NCI-H2029 treated with DMSO at 0.1 percent for 48 hours (cell line): Measurements from ENCODE around the gene MS4A5.
"Not testable (repeated sequence)": the region's sequence is repeated elsewhere in the genome, so short reads cannot be mapped to it uniquely, and the experiment has no call there.

Source experiments
- DNase-seq: peaks from one replicate; lab custom pipeline; 2025; lab: John Stamatoyannopoulos, UW

MS4A5 gene, protein sequence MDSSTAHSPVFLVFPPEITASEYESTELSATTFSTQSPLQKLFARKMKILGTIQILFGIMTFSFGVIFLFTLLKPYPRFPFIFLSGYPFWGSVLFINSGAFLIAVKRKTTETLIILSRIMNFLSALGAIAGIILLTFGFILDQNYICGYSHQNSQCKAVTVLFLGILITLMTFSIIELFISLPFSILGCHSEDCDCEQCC

DNA sequence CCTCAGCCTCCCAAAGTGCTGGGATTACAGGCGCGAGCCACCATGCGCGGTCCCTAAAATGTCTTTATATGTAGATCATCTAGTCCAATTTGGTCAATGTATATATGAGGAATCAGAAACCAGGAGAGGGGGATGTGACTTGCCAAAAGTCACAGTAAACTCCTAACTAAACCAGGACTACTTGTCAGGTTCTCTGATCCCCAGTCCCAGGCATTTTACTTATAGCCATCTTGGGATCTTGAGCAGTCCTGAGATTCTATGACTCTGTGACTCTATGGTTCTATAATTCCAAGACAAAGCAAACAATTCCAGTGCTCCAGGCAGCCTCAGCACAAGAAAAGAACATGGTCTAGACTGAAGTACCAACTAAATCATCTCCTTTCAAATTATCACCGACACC lies at the start of gene MS4A5:
MS4A5 (plus strand) TSS at position 301 of the 400 bp plus-strand sequence. CDS start 103 bp downstream, outside the sequence.
- no peak for DNase-seq

DNA sequence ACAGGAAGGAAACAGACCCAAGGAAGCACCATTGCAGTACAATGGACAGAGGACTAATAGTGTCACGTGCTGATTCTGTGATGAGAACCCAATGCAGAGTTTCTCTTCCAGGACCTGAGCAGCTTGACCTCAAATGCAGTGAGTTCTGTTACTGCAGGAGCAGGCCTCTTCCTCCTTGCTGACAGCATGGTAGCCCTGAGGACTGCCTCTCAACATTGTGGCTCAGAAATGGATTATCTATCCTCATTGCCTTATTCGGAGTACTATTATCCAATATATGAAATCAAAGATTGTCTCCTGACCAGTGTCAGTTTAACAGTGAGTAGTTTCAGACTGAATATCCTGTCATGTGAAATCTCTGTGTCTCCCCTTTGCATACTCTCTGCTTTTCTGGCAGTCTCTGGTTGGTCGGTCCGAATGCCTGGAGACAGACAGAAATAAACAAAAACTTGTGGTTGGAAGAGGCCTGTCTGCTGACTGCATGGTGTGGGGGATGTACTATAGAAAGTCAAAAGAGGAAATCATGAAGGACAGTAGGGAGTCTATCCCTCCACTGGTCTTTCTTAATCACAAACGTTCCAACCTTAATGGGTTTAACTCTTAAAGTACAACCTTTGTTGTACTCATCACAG lies 40.0 kb upstream of the MS4A5 start:
- DNase-seq: no peak

DNA sequence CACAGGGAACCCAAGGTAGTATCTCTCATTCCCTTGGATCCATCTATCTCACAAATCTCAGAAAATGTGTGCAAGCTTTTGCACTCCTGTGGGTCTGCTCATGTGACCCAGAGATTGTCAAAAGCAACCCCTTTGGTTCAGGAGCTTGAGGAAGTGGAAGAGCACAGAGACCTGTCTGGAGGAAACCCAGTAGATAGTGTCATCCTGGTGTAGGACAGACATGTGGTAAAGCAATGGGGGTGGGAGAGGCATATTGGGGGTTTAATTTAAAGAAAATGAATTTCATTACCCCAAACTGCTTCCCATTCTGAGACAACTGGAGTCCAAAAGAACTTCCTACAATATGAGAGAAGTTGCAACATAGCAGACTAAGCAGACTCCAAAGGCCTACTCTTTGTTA lies 39.0 kb upstream of the MS4A5 start:
- no peak for DNase-seq

DNA sequence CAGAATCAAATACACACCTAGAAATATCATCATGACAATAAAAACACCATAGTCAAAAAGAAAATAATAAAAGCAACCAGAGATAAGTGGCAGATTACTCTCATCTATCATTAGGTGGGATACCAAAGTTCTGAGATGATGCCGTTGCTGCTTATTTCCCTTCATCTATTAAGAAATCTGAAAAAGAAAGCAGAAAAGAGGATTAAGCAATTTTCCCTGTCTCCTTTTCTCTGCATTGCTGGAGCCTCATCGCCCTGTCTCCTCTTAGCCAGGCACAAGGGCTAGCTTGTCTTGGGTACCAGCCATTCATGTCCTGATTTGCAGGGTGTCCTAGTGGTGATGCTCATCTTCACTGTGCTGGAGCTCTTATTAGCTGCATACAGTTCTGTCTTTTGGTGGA lies 37.0 kb upstream of the MS4A5 start:
- no peak for DNase-seq

DNA sequence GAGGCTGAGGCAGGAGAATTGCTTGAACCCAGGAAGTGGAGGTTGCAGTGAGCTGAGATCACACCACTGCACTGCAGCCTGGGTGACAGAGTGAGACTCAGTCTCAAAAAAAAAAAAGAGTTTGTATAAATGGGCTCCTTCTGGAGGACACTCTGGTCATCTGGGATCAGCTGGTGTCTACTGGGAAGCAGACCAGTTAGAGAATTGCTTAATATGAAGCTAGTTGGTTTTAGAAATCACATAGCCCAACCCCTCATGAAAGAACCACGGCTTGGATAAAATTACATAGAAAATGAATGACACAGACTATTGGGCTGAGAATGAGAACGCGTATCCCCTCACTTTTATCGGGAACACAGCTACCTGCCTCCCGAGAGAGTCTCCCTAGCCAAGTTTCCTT lies 36.4 kb upstream of the MS4A5 start:
- no peak for DNase-seq

DNA sequence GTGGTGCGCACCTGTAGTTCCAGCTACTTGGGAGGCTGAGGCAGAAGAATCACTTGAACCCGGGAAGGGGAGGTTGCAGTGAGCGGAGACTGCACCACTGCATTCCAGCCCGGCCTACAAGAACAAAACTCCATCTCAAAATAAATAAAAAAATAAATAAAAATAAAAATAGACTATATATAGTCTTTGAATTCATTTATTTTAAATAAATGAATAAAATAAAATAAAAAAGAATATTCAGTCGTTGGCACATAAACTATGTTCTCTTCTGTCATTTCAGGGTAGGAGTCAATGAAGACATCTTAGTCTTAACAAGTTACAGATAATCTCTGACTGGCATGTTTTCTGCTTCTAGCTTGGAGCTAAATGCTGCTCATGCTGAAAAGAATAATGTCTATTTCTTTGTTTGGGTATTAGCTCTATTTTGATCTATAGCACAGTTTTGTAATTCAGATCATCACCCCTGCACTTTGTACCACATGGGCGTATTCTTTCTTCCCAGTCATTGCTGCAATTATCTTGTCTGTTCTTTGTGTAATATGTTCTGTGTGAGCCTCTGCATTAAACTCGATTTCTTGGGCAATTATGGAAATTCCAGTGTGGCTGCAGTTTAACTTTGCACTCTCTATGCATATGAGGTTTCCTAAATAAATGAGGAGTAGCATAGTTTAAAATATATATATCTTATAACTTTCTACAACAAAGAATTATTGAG lies 34.5 kb upstream of the MS4A5 start:
- no peak for DNase-seq

DNA sequence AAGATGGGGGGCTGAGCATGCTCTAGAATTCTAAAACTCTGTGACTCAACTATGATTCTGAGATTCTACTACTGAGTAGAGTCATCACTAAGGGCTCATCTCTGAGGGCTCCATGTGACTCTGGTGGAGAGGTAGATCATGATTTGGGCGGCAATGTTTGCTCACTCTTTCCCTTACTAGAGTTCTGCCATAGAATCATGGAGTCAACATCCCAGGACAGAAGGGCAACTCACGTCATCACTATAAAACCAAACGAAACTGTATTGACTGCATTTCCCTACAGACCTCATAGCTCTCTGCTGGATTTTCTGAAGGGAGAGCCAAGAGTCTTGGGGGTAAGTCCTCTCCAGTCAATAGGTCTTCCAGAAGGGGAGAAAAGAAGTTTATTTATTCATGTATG lies 33.0 kb upstream of the MS4A5 start, which contains the start of gene MS4A14:
MS4A14 (plus strand) TSS at position 78 of the 400 bp plus-strand sequence; CDS start at position 198, 120 bp downstream.
- DNase-seq: no peak

DNA sequence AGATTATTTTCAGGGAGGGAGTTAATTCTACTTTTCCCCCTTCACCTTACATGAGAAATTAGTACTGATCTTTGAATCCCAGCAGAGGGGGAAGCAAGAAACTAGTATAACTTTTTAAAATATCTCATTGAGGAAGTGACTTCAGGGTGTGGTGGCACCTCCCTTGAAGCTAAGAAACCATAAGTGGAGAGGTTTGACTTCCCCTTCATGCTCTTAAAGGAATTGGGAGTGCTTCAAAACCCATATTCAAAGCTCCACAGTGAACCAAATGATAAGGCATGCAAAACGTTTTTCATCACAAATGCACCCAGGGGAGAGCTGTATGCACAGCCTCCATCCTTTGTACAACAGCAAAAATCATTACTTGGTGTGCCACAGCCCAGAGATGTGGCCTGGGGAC lies 32.6 kb upstream of the MS4A5 start:
- DNase-seq: no peak

DNA sequence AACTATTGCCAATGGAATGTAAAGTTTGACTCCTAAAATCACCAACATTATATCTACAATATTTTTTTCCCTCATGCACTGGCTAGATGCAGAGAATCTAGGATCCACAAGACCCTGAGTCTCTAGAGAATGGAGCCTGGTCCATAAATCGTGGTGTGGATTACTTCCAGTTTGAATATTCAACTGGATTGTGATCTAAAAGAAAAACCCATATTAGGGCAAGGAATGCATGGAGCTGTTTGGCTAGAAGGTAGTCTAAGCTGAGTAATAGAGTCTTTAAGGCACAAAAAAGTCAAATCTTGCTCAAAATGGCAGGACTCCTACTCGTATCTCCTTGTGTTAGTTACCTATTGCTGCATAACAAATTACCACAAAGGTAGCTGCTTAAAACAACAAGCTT lies 9.4 kb upstream of the MS4A5 start:
- DNase-seq: no peak

DNA sequence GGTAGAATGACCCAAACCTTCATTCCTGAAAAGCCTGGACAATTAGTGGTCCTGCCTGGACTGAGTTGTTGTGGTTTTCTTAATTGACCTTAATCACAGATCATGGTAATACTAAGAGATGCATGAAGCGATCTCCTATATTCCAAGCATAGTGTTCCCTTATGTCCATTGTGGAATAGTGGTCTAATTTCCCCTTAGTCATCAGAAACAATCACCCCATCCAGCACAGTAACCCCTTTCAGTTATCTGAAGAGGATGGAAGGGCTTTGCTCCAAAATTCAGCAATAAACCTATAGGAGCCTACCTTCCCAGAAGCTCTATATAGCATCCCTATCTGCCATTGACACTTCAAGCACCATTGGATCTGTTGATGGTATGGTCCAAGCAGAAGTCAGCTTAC lies 6.8 kb upstream of the MS4A5 start:
- no peak for DNase-seq

DNA sequence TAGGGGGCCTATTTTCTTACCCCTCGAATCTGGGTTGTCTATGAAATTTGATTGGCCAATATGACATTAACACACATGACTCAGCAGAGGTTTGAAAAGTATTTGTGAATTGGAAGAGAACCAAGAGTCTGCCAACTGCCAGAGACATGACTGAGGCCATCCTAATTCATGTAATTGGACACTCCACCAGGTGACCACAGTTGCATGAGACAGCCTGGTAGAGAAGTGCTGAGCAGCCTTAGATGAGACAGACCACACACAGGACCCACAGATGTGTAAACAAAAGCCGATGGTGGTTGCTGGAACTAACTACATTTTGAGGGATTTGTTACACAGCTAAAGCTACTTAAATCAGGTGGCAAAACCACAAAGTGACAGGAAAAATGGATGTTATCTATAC lies 855 bp upstream of the MS4A5 start:
- DNase-seq: peak; percentile 32

DNA sequence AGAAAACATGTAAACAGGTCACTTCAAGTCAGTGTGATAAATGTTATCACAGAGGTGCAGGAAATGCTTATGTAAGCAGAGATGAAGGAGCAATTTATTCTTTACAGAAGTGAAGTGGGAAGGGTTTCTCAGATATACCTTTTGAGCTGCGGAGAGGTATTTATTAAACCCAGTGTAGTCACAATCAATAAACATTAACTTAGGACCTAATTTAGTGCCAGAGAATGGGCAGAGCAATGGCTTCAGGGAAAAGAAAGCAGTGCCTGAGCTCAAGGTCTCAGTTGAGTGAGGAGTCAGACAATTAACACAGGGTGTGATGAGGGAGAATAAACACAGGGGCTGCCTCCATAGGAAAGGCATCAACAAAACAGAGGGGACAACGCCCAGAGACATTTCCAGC lies 1.9 kb downstream of the MS4A5 start:
- no peak for DNase-seq

DNA sequence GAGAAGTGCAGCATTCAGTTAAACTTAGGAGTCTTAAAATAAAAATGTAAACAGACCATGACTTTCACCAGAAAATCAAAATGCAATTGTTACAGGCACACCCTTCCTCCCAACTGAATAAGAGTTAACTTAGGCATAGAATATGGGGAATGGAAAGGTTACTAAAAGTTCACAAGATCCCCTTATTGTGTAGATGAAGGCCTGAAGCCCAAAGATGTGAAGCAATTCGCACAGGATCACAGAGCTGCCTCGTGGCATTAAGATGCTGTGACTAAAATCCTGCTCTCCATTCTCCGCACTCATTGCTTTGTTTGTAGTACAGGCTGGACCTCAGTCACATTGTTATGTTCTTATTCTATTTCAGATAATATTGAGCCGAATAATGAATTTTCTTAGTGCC lies 4.0 kb downstream of the MS4A5 start:
- DNase-seq: no peak

DNA sequence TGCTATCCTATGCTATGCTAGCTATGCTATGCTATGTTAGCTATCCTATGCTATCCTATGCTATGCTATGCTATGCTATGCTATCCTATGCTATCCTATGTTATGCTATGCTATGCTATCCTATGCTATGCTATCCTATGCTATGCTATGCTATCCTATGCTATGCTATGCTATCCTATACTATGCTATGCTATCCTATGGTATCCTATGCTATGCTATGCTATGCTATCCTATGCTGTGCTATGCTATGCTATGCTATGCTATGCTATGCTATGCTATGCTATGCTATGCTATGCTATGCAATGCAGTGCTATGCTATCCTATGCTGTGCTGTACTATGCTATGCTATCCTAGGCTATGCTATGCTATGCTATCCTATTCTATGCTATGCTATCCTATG lies 17.7 kb downstream of the MS4A5 start:
- DNase-seq: no peak

DNA sequence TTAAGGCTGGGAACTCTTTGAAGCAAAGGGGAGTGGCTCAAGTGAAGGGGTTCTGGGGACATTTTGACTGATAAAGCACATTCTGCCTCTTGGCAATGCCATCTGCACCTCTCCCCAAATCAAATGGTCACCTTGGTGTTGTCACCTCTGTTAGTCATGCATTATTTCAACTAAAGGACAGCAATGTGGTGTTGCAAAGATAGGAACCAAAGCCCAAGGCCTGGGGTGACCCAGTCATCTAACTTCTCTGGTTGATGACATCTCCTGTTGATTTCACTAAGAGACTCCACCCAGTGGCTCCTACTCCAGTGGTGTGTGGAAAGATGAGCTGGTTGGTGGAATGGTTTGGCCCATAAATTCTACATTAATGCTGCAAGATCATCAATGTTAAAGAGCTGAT lies 18.5 kb downstream of the MS4A5 start:
- DNase-seq: no peak

DNA sequence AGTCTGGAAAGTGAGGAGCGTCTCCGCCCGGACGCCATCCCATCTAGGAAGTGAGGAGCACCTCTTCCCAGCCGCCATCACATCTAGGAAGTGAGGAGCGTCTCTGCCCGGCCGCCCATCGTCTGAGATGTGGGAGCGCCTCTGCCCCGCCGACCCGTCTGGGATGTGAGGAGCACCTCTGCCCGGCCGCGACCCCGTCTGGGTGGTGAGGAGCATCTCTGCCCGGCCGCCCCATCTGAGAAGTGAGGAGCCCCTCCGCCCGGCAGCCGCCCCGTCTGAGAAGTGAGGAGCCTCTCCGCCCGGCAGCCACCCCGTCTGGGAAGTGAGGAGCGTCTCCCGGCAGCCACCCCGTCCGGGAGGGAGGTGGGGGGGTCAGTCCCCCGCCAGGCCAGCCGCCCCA lies 21.8 kb downstream of the MS4A5 start:
- not testable (repeated sequence) for DNase-seq

DNA sequence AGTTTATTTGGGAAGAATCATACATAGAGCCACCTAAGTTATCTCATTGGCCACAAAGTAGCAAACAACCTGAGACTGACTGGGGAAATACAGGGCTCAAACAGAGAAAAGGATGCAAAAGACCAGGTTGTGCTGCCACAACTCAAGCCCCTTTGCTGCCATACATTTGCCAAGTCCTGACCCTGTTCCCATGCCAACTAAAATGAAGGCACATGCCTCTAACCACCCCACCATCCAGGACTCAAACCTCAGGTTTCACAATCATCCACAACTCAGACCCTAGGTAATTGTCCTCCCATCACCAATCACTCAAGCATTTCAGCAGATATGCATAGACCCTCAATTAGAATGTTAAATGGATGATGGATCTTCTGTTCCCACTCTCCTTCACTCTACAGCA lies 24.8 kb downstream of the MS4A5 start:
- DNase-seq: no peak

DNA sequence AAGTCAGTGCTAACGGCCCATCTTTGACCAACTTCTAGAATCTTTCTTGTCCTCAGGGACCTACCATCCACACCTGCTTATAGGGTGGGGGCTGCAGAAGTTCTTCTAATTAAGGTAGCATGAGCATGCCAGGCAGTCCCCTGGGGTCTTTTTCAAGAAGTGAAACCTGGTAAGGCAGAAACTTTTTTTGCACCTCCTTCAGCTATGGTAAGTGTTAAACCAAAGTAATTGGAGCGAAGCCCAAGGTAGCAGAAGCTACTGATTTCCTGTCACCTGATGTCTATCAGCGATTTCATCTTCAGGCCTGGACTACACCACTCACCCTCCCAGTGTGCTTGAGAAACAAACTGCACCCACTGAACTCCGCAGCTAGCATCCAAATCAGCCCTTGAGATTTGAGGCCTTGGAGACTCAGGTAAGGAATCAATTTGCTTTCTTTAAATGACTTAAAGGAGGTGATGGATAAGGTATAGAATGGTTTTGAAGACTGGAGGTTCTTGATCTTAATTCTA lies 26.2 kb downstream of the MS4A5 start, which contains the start of gene MS4A1:
MS4A1 (plus strand) TSS at position 317 of the 512 bp plus-strand sequence. CDS start 6,528 bp downstream, outside the sequence.
- DNase-seq: no peak

DNA sequence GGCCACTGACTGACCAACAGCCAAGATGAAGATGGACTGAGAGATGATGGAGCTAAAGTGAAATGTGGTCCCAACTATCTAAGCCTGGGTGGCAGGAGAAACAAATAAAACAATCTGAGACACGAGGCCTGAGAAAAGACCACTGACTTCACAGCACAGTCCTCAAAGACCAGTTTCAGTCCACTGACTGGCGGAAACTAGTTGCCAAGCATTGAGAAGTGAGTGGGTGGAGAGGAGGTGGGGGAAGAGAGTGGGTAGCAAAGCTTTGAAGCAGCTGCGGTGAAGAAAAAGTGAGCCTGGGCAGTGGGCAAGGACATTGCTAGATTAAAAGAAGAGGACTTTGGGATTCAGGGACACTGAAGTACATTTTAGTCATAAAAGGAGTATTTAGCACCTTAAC lies 28.2 kb downstream of the MS4A5 start:
- DNase-seq: no peak

DNA sequence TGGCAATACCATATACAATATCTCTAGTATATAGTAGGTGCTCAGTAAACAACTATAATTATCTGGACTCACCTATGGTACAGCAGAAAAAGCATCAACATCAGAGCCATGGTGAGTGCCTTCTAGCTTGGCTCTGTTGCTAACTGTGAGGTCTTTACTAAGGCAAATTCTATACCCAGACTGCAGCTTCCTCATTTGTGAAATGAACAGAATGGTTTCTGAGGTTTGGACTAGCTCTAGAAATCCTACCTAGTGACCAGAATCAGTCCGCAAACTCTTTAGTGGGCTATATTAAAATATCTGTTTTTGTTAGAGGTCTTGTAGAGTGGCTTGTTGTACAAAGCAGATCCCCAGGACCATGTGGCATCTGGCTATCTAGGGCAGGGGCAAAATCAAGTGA lies 30.0 kb downstream of the MS4A5 start:
- DNase-seq: no peak

DNA sequence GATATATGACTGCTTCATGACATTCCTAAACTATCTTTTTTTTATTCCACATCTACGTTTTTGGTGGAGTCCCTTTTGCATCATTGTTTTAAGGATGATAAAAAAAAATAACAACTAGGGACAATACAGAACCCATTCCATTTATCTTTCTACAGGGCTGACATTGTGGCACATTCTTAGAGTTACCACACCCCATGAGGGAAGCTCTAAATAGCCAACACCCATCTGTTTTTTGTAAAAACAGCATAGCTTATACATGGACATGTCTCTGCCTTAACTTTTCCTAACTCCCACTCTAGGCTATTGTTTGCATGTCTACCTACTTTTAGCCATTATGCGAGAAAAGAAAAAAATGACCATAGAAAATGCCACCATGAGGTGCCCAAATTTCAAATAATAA lies 39.5 kb downstream of the MS4A5 start:
- DNase-seq: no peak

DNA sequence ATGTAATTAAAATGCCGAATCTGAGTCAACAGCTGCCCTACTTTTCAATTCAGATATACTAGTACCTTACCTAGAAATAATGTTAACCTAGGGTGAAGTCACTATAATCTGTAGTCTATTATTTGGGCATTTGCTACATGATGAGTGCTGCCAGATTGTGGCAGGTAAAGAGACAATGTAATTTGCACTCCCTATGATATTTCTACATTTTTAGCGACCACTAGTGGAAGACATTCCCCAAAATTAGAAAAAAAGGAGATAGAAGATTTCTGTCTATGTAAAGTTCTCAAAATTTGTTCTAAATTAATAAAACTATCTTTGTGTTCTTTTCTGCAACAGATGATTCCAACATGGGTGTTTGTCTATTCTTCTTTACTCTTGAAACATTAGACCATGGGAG lies 40.4 kb downstream of the MS4A5 start:
- no peak for DNase-seq

DNA sequence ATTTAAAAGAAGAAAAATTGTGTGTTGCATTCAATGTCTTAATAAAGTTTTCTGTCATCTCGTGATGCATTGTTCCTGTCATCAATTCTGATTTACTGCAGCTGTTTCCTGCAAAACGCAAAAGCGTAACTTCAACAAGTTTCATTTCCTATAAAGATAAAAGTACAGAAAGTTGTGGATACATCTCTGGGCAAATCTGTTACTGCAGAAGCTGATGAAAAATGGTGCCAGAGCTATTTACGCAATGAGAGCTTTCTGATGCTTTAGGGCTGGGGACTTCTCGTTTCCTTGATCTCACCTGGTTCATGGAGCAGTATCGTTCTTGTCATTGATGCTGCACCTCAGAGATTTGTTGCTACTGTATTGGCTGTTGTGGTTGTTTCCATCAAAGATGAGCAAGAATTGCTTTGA lies 47.7 kb downstream of the MS4A5 start:
- DNase-seq: no peak
